Endometrium (tissue), 2 donors: ENCODE results near the gene PRIMPOL.
"Not testable (repeated sequence)": the region's sequence is repeated elsewhere in the genome, so short reads cannot be mapped to it uniquely, and the experiment has no call there.

Experiments
- FAIRE-seq: peaks from 2 replicates; lab custom pipeline; 2012; peaks lifted over from hg19 to GRCh38; lab: Jason Lieb, UNC
- donor health status: control.
- donor health status: control.

Gene PRIMPOL

GRCh38 chr4:184649026-184649970 lies at the start of gene PRIMPOL, which contains the start of gene CASP3:
TSS of gene PRIMPOL (plus strand) at chr4:184649738. CDS start at chr4:184657141, 7,403 bp downstream.
TSS of gene CASP3 (minus strand) at chr4:184649447. CDS start at chr4:184638453, 10,994 bp downstream.
- FAIRE-seq: no peak

GRCh38 chr4:184600982-184601381 lies 48.6 kb upstream of the PRIMPOL start:
- FAIRE-seq: not testable (repeated sequence)

GRCh38 chr4:184602857-184603256 lies 46.7 kb upstream of the PRIMPOL start:
- not testable (repeated sequence) for FAIRE-seq

- not testable (repeated sequence) for FAIRE-seq
Measured at GRCh38 chr4:184607429-184607828, 42.1 kb upstream of the PRIMPOL start.

- no peak for FAIRE-seq
Measured at GRCh38 chr4:184612074-184612473, 37.5 kb upstream of the PRIMPOL start.

GRCh38 chr4:184613405-184613804 lies 36.1 kb upstream of the PRIMPOL start:
- no peak for FAIRE-seq

- no peak for FAIRE-seq
Measured at GRCh38 chr4:184614509-184614908, 35.0 kb upstream of the PRIMPOL start.

- not testable (repeated sequence) for FAIRE-seq
Measured at GRCh38 chr4:184616168-184616567, 33.4 kb upstream of the PRIMPOL start.

- no peak for FAIRE-seq
Measured at GRCh38 chr4:184616633-184617551, 32.6 kb upstream of the PRIMPOL start.

GRCh38 chr4:184617600-184618196 lies 31.8 kb upstream of the PRIMPOL start:
- FAIRE-seq: no peak

GRCh38 chr4:184620212-184620867 lies 29.2 kb upstream of the PRIMPOL start:
- no peak for FAIRE-seq

GRCh38 chr4:184621518-184621917 lies 28.0 kb upstream of the PRIMPOL start:
- no peak for FAIRE-seq

GRCh38 chr4:184624504-184624903 lies 25.0 kb upstream of the PRIMPOL start:
- FAIRE-seq: not testable (repeated sequence)

GRCh38 chr4:184624972-184625554 lies 24.5 kb upstream of the PRIMPOL start:
- FAIRE-seq: no peak

- FAIRE-seq: not testable (repeated sequence)
Measured at GRCh38 chr4:184625783-184626596, 23.5 kb upstream of the PRIMPOL start.

- FAIRE-seq: no peak
Measured at GRCh38 chr4:184628103-184628502, 21.4 kb upstream of the PRIMPOL start.

- no peak for FAIRE-seq
Measured at GRCh38 chr4:184632842-184633241, 16.7 kb upstream of the PRIMPOL start.

GRCh38 chr4:184635381-184635780 lies 14.2 kb upstream of the PRIMPOL start:
- no peak for FAIRE-seq

GRCh38 chr4:184636144-184636543 lies 13.4 kb upstream of the PRIMPOL start:
- FAIRE-seq: no peak

GRCh38 chr4:184636897-184637296 lies 12.6 kb upstream of the PRIMPOL start:
- FAIRE-seq: no peak
